Measurements from ENCODE around the gene JMJD7.

The JMJD7 gene

GRCh38 chr15:41851167-41851523 lies 23.3 kb downstream of the JMJD7 start:
- no peak for TF ChIP-seq PPARA (CRISPR knock-in tag; IDR thresholded peaks at IDR 0.05; ENCODE audit: borderline replicate concordance)
- TF ChIP-seq ZFP30 (CRISPR knock-in tag; IDR thresholded peaks at IDR 0.05): no peak
- TF ChIP-seq GLIS3 (CRISPR knock-in tag; IDR thresholded peaks at IDR 0.05): no peak
- TF ChIP-seq ZNF565 (CRISPR knock-in tag; conservative IDR thresholded peaks at IDR 0.05; ENCODE audit: low read depth): no peak
- TF ChIP-seq CREB5 (CRISPR knock-in tag; IDR thresholded peaks at IDR 0.05; ENCODE audit: low read depth): no peak
- no peak for TF ChIP-seq ZFP3 (CRISPR knock-in tag; IDR thresholded peaks at IDR 0.05)
- ATAC-seq: no peak

- no peak for ATAC-seq
- TF ChIP-seq ZC3H10 (CRISPR knock-in tag; IDR thresholded peaks at IDR 0.05) (no peak), TOX (CRISPR knock-in tag; IDR thresholded peaks at IDR 0.05; ENCODE audit: borderline replicate concordance) (no peak), CSDC2 (CRISPR knock-in tag; IDR thresholded peaks at IDR 0.05) (no peak), TSHZ2 (CRISPR knock-in tag; IDR thresholded peaks at IDR 0.05) (no peak), ZFP30 (CRISPR knock-in tag; IDR thresholded peaks at IDR 0.05) (no peak), RARB (CRISPR knock-in tag; IDR thresholded peaks at IDR 0.05) (no peak), TCF4 (CRISPR knock-in tag; IDR thresholded peaks at IDR 0.05; ENCODE audit: borderline replicate concordance) (no peak), ARNTL (CRISPR knock-in tag; IDR thresholded peaks at IDR 0.05; ENCODE audit: borderline replicate concordance, low read depth) (no peak), ESRRG (CRISPR knock-in tag; IDR thresholded peaks at IDR 0.05) (no peak), ZNF70 (CRISPR knock-in tag; IDR thresholded peaks at IDR 0.05) (no peak), BACH2 (CRISPR knock-in tag; IDR thresholded peaks at IDR 0.05; ENCODE audit: borderline replicate concordance) (no peak), SNAI2 (CRISPR knock-in tag; IDR thresholded peaks at IDR 0.05) (no peak)
These were observed 24.0 kb downstream of the JMJD7 start for GRCh38 chr15:41851755-41852370.

- ATAC-seq: no peak; the same call in 2 of the 3 replicates
- TF ChIP-seq RARB (CRISPR knock-in tag; IDR thresholded peaks at IDR 0.05): no peak
- TF ChIP-seq TSHZ2 (CRISPR knock-in tag; IDR thresholded peaks at IDR 0.05): no peak
- TF ChIP-seq TCF4 (CRISPR knock-in tag; IDR thresholded peaks at IDR 0.05; ENCODE audit: borderline replicate concordance): no peak
- TF ChIP-seq ARNTL (CRISPR knock-in tag; IDR thresholded peaks at IDR 0.05; ENCODE audit: borderline replicate concordance, low read depth): no peak
- TF ChIP-seq ZFP30 (CRISPR knock-in tag; IDR thresholded peaks at IDR 0.05): no peak
- no peak for TF ChIP-seq PATZ1 (CRISPR knock-in tag; IDR thresholded peaks at IDR 0.05; ENCODE audit: borderline replicate concordance)
- TF ChIP-seq ZNF8 (CRISPR knock-in tag; IDR thresholded peaks at IDR 0.05): no peak
- no peak for TF ChIP-seq CSRNP3 (CRISPR knock-in tag; IDR thresholded peaks at IDR 0.05)
- TF ChIP-seq ESRRG (CRISPR knock-in tag; IDR thresholded peaks at IDR 0.05): no peak
- TF ChIP-seq TOX (CRISPR knock-in tag; IDR thresholded peaks at IDR 0.05; ENCODE audit: borderline replicate concordance): no peak
- TF ChIP-seq OSR1 (CRISPR knock-in tag; IDR thresholded peaks at IDR 0.05): no peak
- no peak for TF ChIP-seq CREB5 (CRISPR knock-in tag; IDR thresholded peaks at IDR 0.05; ENCODE audit: low read depth)
- TF ChIP-seq BACH2 (CRISPR knock-in tag; IDR thresholded peaks at IDR 0.05; ENCODE audit: borderline replicate concordance): no peak
These were observed 25.1 kb downstream of the JMJD7 start for GRCh38 chr15:41852736-41853590.
